ENCODE data around the gene VAV2.

VAV2 gene

DNA sequence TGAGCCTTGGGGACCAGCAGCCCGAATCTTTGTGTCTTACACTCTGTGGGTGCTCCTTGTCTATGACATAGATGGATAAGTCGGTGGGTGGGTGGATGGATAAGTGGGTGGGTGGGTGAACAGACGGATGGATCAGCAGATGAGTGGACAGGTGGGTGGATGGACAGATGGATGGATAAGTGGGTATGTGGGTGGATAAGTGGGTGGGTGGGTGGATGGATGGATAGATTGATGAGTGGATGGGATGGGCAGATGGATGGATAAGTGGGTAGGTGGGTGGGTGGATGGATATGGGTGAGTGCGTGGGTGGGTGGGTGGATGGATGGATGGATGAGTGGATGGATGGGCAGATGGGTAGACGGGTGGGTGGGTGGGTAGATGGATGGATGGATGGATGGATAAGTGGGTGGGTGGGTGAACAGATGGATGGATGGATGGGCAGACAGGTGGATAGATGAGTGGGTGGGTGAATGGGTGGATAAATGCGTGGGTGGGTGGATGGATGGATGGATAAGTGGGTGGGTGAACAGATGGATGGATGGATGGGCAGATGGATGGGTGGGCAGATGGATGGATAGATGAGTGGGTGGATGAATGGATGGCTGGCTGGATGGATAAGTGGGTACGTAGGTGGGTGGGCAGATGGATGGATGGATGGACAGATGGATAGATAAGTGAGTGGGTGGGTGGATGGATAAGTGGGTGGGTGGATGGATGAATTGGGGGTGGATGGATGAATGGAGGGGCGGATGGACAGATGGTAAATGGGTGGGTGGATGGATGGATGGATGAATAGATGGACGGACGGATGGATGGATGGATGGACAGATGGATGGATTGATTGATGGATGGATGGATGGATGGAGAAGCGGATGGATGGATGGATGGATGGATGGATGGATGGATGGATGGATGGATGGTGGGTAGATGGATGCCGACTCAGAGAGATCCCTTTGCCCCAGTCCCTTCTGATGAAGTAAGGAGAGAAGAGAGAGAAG, 121.2 kb downstream of the VAV2 start:
- no peak for DNase-seq

GRCh38 chr9:133869674-133870405, 122.3 kb downstream of the VAV2 start:
- DNase-seq: no peak

DNA sequence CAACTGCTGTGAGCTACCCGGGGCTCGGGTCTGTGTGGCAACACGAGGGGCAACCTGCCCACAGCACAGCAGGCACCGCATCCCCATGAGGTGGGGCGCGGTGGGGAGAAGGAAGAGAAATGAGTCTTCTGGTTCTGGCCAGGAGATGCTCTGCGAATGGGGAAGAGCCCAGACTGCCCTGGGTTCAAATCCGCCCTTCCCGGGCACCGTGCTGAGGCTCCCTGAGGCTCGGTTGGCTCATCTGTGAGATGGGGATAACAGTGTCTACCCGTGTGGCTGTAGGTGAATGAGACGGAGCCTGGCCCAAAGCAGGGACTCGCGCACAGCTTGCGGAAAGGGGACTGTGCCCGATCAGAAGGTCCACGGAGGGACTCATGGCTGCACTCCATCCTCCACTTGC, 123.9 kb downstream of the VAV2 start:
- no peak for DNase-seq

- no peak for DNase-seq
Observed at GRCh38 chr9:133866946-133867345, 125.2 kb downstream of the VAV2 start.

DNA sequence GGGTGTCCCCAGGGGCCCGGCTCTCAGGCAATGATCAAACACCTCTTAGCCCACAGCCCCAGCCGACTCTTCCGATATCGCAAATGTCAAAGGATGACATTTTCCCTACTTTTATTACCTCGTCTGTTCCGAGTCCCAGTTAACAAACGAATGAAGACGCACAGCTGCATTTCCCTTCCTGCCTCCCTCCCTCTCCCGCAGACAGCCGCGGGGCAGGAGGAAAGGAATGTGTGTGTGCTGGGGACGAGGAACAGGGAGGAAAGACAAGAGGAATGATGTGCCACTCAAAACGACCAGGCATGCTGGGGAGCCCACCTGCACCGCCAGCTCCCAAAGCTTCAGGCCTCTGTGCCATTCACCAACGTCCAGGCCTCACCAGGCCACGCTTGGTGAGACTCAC, 128.1 kb downstream of the VAV2 start:
- DNase-seq: no peak

DNA sequence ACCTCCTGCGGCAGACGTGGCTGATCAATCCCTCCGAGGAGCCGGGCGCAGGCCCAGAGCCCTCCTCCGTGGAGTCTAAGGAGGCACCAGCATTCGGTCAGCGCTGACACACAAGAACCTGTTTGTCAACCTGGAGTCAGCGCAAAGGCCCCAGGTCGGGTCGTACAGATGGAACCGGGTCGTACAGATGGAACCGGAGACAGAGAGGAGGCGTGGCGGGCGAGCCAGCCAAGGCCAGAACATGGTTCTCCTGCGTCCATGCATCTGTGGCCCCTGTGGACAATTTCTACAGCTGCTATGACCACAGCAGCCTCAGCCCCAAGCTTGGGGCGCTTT, 128.9 kb downstream of the VAV2 start:
- DNase-seq: no peak

- no peak for DNase-seq
Observed at GRCh38 chr9:133862585-133863256, 129.4 kb downstream of the VAV2 start.

GRCh38 chr9:133861692-133862091, 130.4 kb downstream of the VAV2 start:
- no peak for DNase-seq

- no peak for DNase-seq
Observed at GRCh38 chr9:133861086-133861485, 131.0 kb downstream of the VAV2 start.

DNA sequence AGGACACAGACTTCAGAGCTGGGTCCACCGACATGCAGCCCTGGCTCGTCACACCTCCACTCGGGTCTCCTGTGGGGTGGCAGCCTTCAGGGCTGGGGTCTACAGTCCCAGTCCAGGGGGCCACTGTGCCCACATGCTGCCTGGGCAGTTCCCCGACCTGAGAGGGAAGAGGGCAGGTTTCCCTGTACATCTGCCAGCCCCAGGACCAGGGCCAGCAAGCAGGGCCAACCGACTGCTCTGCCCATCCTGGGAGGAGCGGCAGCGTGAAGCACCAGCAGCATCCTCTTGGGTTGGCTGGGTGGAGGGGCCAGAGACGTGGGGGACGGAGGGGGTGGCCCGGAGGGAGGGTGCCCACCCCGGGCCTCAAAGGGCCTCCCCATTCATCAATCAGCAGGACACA, 133.4 kb downstream of the VAV2 start:
- DNase-seq: no peak

- no peak for DNase-seq
Observed at GRCh38 chr9:133857639-133858038, 134.5 kb downstream of the VAV2 start.

- DNase-seq: no peak
Observed at GRCh38 chr9:133856798-133857197, 135.3 kb downstream of the VAV2 start.

GRCh38 chr9:133855802-133856521, 136.2 kb downstream of the VAV2 start:
- no peak for DNase-seq

- DNase-seq: no peak
Observed at GRCh38 chr9:133855371-133855770, 136.8 kb downstream of the VAV2 start.

DNA sequence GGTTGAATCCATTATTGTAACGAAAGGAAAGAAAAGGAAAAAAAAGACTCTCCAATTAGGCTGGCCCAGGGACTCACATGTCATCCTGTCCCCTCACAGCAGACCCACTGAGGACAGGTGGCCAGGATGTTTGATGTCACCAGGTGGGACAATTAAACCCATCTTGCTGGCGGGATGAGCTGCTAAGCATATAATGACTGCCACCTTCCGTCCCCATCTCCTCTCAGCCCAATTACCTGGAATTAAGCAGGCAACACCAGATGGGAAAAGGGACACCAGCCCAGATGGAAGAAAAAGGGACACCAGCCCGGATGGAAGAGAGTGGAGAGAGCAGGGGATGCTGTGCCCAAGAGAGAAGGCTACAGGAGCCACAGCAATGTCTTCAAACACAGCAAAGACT, 137.4 kb downstream of the VAV2 start:
- no peak for DNase-seq

DNA sequence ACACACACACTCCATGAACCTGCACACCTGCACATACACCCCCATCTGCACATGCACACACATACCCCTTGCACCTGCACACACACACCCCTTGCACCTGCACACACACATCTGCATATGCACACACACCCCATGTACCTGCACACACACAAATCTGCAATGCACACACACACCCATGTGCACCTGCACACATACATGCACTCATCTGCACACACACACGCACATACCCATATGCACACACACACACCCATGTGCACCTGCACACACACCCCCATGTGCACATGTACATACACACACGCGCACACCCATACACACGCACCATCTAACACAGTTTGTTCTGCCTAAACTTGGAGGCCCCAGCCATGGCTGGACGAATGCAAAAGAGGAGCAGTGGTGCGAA, 138.1 kb downstream of the VAV2 start:
- no peak for DNase-seq

DNA sequence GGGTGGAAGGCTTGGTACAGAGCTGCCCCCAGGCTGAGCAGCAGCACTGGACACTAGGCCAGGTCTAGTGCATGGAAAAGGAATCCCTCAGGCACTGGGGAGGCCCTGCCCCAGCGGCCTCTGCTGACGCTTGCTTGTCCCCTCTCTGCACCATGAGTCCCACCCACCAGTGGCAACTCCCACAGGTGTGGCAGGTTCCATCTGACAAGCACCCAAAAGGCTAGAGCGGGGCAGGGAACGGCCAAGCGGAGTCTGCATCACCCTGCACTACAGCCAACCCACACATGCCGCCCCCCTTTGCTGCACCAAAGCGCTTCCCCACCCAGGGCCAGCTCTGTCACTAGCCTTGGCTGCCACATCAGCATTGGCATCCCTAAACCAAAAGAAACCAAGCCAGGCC, 138.8 kb downstream of the VAV2 start:
- no peak for DNase-seq

GRCh38 chr9:133852431-133852830, 139.7 kb downstream of the VAV2 start:
- DNase-seq: no peak

GRCh38 chr9:133851693-133852092, 140.4 kb downstream of the VAV2 start:
- DNase-seq: no peak

DNA sequence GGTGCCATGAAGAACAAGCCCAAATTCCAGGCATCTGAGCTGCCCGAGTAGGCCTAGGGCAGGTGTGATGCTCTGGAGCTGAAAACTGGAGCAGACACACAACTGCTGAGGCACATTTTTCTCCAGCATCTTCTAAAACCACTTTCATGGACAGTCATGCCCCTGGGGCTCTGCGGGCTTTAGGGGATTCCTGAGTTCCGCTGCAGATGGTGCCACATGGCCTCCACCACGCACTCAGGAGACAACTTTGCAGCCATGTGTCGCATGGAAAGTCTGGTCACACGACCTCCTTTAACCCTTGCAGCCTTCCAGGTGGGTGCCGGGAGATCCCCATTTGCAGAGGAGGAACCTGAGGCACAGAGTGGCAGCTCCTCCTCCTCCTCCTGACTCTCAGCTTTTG, 141.2 kb downstream of the VAV2 start:
- no peak for DNase-seq

GRCh38 chr9:133850161-133850560, 142.0 kb downstream of the VAV2 start:
- DNase-seq: no peak

- no peak for DNase-seq
Observed at GRCh38 chr9:133849110-133849670, 142.9 kb downstream of the VAV2 start.
